GM23338 (cell line): ENCODE data around the gene SC5D. TPM values are rescaled to one million over a fixed set of nuclear protein-coding genes. Genes with fewer than 3 reads are reported as not detected.

Source experiments
- ATAC-seq: fragments of 200-7000 bp; cut with Tn5 transposase; 3 replicates; pipeline ENCODE4 v1.9.1; 2020
- DNase-seq: peaks from one replicate; pipeline ENCODE4 v3.0.0-alpha.2; 2015; ENCODE audit warnings: low spot score
- H2AFZ ChIP-seq: fragments of 200-600 bp; sonication (generic); 2 replicates; pipeline ENCODE4 v1.8.0; 2016; ENCODE audit warnings: antibody characterized with exemption, mild to moderate bottlenecking, moderate library complexity
- H3F3A ChIP-seq: fragments of 200-600 bp; sonication (generic); replicated peaks from 2 replicates; pipeline ENCODE4 v1.8.0; 2017; ENCODE audit warnings: antibody characterized with exemption, mixed run types, low read depth
- H3K27ac ChIP-seq: fragments of 200-600 bp; sonication (generic); 2 replicates; pipeline ENCODE4 v1.6.1; 2016; ENCODE audit warnings: low read depth
- H3K27me3 ChIP-seq: fragments of 200-600 bp; sonication (generic); 2 replicates; pipeline ENCODE4 v1.8.0; 2016; ENCODE audit warnings: mild to moderate bottlenecking, mixed run types, moderate library complexity; ENCODE audit not compliant: insufficient read depth
- H3K36me3 ChIP-seq: fragments of 200-600 bp; sonication (generic); 2 replicates; pipeline ENCODE4 v1.8.0; 2016; ENCODE audit warnings: mild to moderate bottlenecking; ENCODE audit not compliant: insufficient read depth
- H3K4me1 ChIP-seq: fragments of 200-600 bp; sonication (generic); 2 replicates; pipeline ENCODE4 v1.8.0; 2016; ENCODE audit warnings: mild to moderate bottlenecking, moderate library complexity; ENCODE audit not compliant: insufficient read depth
- H3K4me2 ChIP-seq: fragments of 200-600 bp; sonication (generic); 2 replicates; pipeline ENCODE4 v1.7.1; 2017; ENCODE audit warnings: mixed run types
- H3K4me3 ChIP-seq: fragments of 200-600 bp; sonication (generic); 2 replicates; pipeline ENCODE4 v1.6.1; 2016; ENCODE audit warnings: mixed run types
- H3K79me2 ChIP-seq: fragments of 200-600 bp; sonication (generic); replicated peaks from 2 replicates; pipeline ENCODE4 v1.8.0; 2017; ENCODE audit warnings: mild to moderate bottlenecking; ENCODE audit not compliant: insufficient read depth
- H3K9me2 ChIP-seq: fragments of 200-600 bp; sonication (generic); 2 replicates; pipeline ENCODE4 v1.8.0; 2017; ENCODE audit not compliant: insufficient read depth
- H4K20me1 ChIP-seq: fragments of 200-600 bp; sonication (generic); replicated peaks from 2 replicates; pipeline ENCODE4 v1.8.0; 2017; ENCODE audit warnings: mild to moderate bottlenecking; ENCODE audit not compliant: insufficient read depth
- H3K27ac Mint-ChIP-seq: 2 replicates; pipeline ENCODE4 v1.8.0; 2020; ENCODE audit warnings: inconsistent platforms, mild to moderate bottlenecking, moderate library complexity, mixed read lengths
- H3K27me3 Mint-ChIP-seq: 3 replicates; pipeline ENCODE4 v1.8.0; 2022; ENCODE audit warnings: low read depth, mild to moderate bottlenecking, moderate library complexity, mixed read lengths, inconsistent platforms; ENCODE audit not compliant: insufficient read depth, poor library complexity
- H3K36me3 Mint-ChIP-seq: 3 replicates; pipeline ENCODE4 v1.8.0; 2021; ENCODE audit warnings: low read depth, mild to moderate bottlenecking, inconsistent platforms, moderate library complexity, mixed read lengths
- H3K4me1 Mint-ChIP-seq: 3 replicates; pipeline ENCODE4 v1.8.0; 2020; ENCODE audit warnings: mild to moderate bottlenecking, inconsistent platforms, mixed read lengths
- H3K4me3 Mint-ChIP-seq: 3 replicates; pipeline ENCODE4 v1.8.0; 2021; ENCODE audit warnings: moderate library complexity, mild to moderate bottlenecking, inconsistent platforms, mixed read lengths
- H3K9me3 Mint-ChIP-seq: 3 replicates; pipeline ENCODE4 v1.8.0; 2020; ENCODE audit warnings: moderate library complexity, mild to moderate bottlenecking, inconsistent platforms, mixed read lengths
- CREB1 ChIP-seq: fragments of 250-450 bp; sonication (Bioruptor Pico); IDR thresholded peaks from 2 replicates; pipeline ENCODE4 v1.5.0; 2020; ENCODE audit warnings: low read depth, mild to moderate bottlenecking, moderate library complexity
- CTCF ChIP-seq, 2 experiments: fragments of 200-600 bp in 1 of 2; sonication (generic) in 1 of 2; conservative IDR thresholded peaks; 2 replicates each; pipeline versions ENCODE4 v1.5.1 to v1.6.1; 2016 to 2017; ENCODE audit warnings: antibody characterized with exemption in 2 of 2, low read depth in 2 of 2, mild to moderate bottlenecking in 2 of 2, moderate library complexity in 1 of 2
- ETS1 ChIP-seq: IDR thresholded peaks from 2 replicates; pipeline ENCODE4 v1.6.1; 2016; ENCODE audit warnings: antibody characterized with exemption
- EZH2 ChIP-seq: fragments of 200-600 bp; sonication (generic); IDR thresholded peaks from one replicate; pipeline ENCODE4 v1.8.0; 2017; ENCODE audit warnings: antibody characterized with exemption, mild to moderate bottlenecking, low read depth; ENCODE audit not compliant: unreplicated experiment
- EZH2phosphoT487 ChIP-seq: fragments of 200-600 bp; sonication (generic); IDR thresholded peaks from one replicate; pipeline ENCODE4 v1.8.1; 2018; ENCODE audit warnings: antibody characterized with exemption; ENCODE audit not compliant: unreplicated experiment
- JUNB ChIP-seq: IDR thresholded peaks from one replicate; pipeline ENCODE4 v1.6.1; 2016; ENCODE audit warnings: antibody characterized with exemption; ENCODE audit not compliant: unreplicated experiment
- NANOG ChIP-seq: IDR thresholded peaks from 2 replicates; pipeline ENCODE4 v1.6.1; 2016; ENCODE audit warnings: antibody characterized with exemption, borderline replicate concordance
- POLR2AphosphoS5 ChIP-seq: IDR thresholded peaks from 2 replicates; pipeline ENCODE4 v1.6.1; 2016; ENCODE audit warnings: antibody characterized with exemption, low read depth
- REST ChIP-seq: IDR thresholded peaks from one replicate; pipeline ENCODE4 v1.6.1; 2018; ENCODE audit warnings: antibody characterized with exemption; ENCODE audit not compliant: unreplicated experiment
- STAT1 ChIP-seq: IDR thresholded peaks from one replicate; pipeline ENCODE4 v1.6.1; 2016; ENCODE audit warnings: antibody characterized with exemption; ENCODE audit not compliant: unreplicated experiment
- ZNF114 ChIP-seq: fragments of 250-450 bp; sonication (Bioruptor Pico); IDR thresholded peaks from 2 replicates; pipeline ENCODE4 v1.5.0; 2020; ENCODE audit warnings: mild to moderate bottlenecking, moderate library complexity
- ZNF331 ChIP-seq: fragments of 250-450 bp; sonication (Bioruptor Pico); IDR thresholded peaks from 2 replicates; pipeline ENCODE4 v1.5.0; 2020; ENCODE audit warnings: low read depth, mild to moderate bottlenecking, moderate library complexity
- polyA plus RNA-seq: library from polyadenylated mRNA; unstranded; fragments of >200 nt; fragmentation: Nextera tagmentation; extraction: Ambion mirVana; gene quantifications from 2 replicates; pipeline ENCODE4 v1.2.1, GENCODE V29; 2016
- total RNA-seq: library from RNA; depleted of rRNA; stranded (reverse); fragments of >200 nt; shearing (Covaris generic); gene quantifications from 2 replicates; pipeline ENCODE4 v1.2.3, GENCODE V29; 2014

Gene SC5D
- total and polyA plus RNA-seq, 2 experiments from 2014 or later = 79.0 to 138 TPM

GRCh38 chr11:121309688-121310087 lies 17.1 kb downstream of the SC5D start:
- Histone ChIP-seq H3K9me2 (no peaks in the 10 kb centered on the region), H3K4me3 (no peak overlapping the region), H3K27ac (no peak overlapping the region), H3K27me3 (no peaks in the 10 kb centered on the region), H3K4me2 (no peak overlapping the region), H3K4me1 (no peaks in the 10 kb centered on the region), H4K20me1 (no peaks in the 10 kb centered on the region), H3K36me3 (peaks cover 32% of the 10 kb centered on the region), H3K79me2 (no peaks in the 10 kb centered on the region), H3F3A (0 out of 2 replicates have a peak, but pooled peaks cover 3% of the 10 kb centered on the region), H2AFZ (no peak overlapping the region)
- no peak overlapping the region for H3K27ac Mint-ChIP-seq
- TF ChIP-seq CTCF (conservative IDR thresholded peaks at IDR 0.05; ENCODE audit: low read depth in 2 of 2) (no peak), CREB1 (no peak), EZH2 (no peak), ZNF114 (CRISPR knock-in tag) (no peak), STAT1 (no peak), ETS1 (no peak), ZNF331 (CRISPR knock-in tag) (no peak), POLR2AphosphoS5 (no peak), REST (no peak), EZH2phosphoT487 (no peak), JUNB (no peak), NANOG (no peak)
- ATAC-seq (no peak), DNase-seq (no peak)
- H3K4me3 Mint-ChIP-seq = no peak overlapping the region
- no peaks in the 10 kb centered on the region for H3K27me3 Mint-ChIP-seq
- H3K4me1 Mint-ChIP-seq = peaks cover 7% of the 10 kb centered on the region; the same call in 2 of the 3 replicates
- no peaks in the 10 kb centered on the region for H3K9me3 Mint-ChIP-seq
- peaks cover 46% of the 10 kb centered on the region for H3K36me3 Mint-ChIP-seq
